H1 (cell line): Measurements from ENCODE around the gene RAI14. TPM values are rescaled to one million over a fixed set of nuclear protein-coding genes. Genes with fewer than 3 reads are reported as not detected.
A peak's percentile ranks its signal among the peaks of the same experiment; 100 is the strongest.

Experiments used
- CREB1 ChIP-seq: IDR thresholded peaks from 2 replicates; pipeline ENCODE4 v1.6.1; 2012; ENCODE audit warnings: inconsistent platforms
- E2F6 ChIP-seq: IDR thresholded peaks from 2 replicates; pipeline ENCODE4 v1.6.1; 2012; ENCODE audit warnings: inconsistent platforms
- EZH2 ChIP-seq: fragments of 200-600 bp; sonication (generic); IDR thresholded peaks from 2 replicates; pipeline ENCODE4 v1.7.1; 2012; ENCODE audit warnings: low read depth, mild to moderate bottlenecking, moderate library complexity, low read length, inconsistent platforms; ENCODE audit not compliant: severe bottlenecking
- GABPA ChIP-seq: IDR thresholded peaks from 2 replicates; pipeline ENCODE4 v1.6.1; 2011; ENCODE audit warnings: mild to moderate bottlenecking, low read length, moderate library complexity, borderline replicate concordance; ENCODE audit not compliant: insufficient read depth
- HDAC2 ChIP-seq, 2 experiments: fragments of 300-600 bp in 1 of 2; sonication (generic) in 1 of 2; IDR thresholded peaks; 2 replicates each; pipeline ENCODE4 v1.6.1; 2011 to 2012; ENCODE audit warnings: low read depth in 2 of 2, low read length in 2 of 2, mild to moderate bottlenecking in 2 of 2, moderate library complexity in 2 of 2, borderline replicate concordance in 1 of 2, inconsistent platforms in 1 of 2
- NANOG ChIP-seq: IDR thresholded peaks from 2 replicates; pipeline ENCODE4 v1.6.1; 2011; ENCODE audit warnings: low read length, low read depth, mild to moderate bottlenecking, inconsistent platforms; ENCODE audit not compliant: insufficient read depth, poor library complexity, severe bottlenecking
- PHF8 ChIP-seq: fragments of 200-600 bp; sonication (generic); conservative IDR thresholded peaks from 2 replicates; pipeline ENCODE4 v1.7.1; 2012; ENCODE audit warnings: low read depth, mild to moderate bottlenecking, inconsistent platforms, low read length, moderate library complexity
- POLR2A ChIP-seq, 2 experiments: IDR thresholded peaks; 1 replicate in 1 of 2; 2 replicates in 1 of 2; pipeline ENCODE4 v1.6.1; 2011; ENCODE audit warnings: low read depth in 2 of 2, low read length in 2 of 2, mild to moderate bottlenecking in 2 of 2; ENCODE audit errors: control extremely low read depth in 1 of 2
- POLR2AphosphoS5 ChIP-seq: IDR thresholded peaks from 2 replicates; pipeline ENCODE4 v1.6.1; 2011; ENCODE audit warnings: low read depth, low read length
- RFX5 ChIP-seq: IDR thresholded peaks from 2 replicates; pipeline ENCODE4 v1.6.1; 2011; ENCODE audit warnings: low read depth, low read length, improper control_type of control experiment, borderline replicate concordance
- RXRA ChIP-seq: IDR thresholded peaks from 2 replicates; pipeline ENCODE4 v1.6.1; 2011; ENCODE audit warnings: low read depth, mild to moderate bottlenecking, low read length, moderate library complexity; ENCODE audit not compliant: insufficient read depth
- SAP30 ChIP-seq: fragments of 300-600 bp; sonication (generic); IDR thresholded peaks from 2 replicates; pipeline ENCODE4 v1.7.1; 2012; ENCODE audit warnings: low read length, moderate library complexity, mild to moderate bottlenecking, inconsistent platforms; ENCODE audit not compliant: insufficient read depth, insufficient replicate concordance
- SIN3A ChIP-seq, 2 experiments: IDR thresholded peaks in 1 of 2; conservative IDR thresholded peaks in 1 of 2; 2 replicates each; pipeline ENCODE4 v1.6.1; 2011 to 2012; ENCODE audit warnings: low read length in 2 of 2, improper control_type of control experiment in 1 of 2, low read depth in 1 of 2, mild to moderate bottlenecking in 1 of 2
- SRF ChIP-seq: IDR thresholded peaks from 2 replicates; pipeline ENCODE4 v1.6.1; 2011; ENCODE audit warnings: mild to moderate bottlenecking, low read depth, low read length, moderate library complexity
- TAF1 ChIP-seq: IDR thresholded peaks from 2 replicates; pipeline ENCODE4 v1.6.1; 2011; ENCODE audit warnings: mild to moderate bottlenecking, low read depth, low read length
- TBP ChIP-seq: IDR thresholded peaks from 2 replicates; pipeline ENCODE4 v1.6.1; 2011; ENCODE audit warnings: low read depth, low read length, improper control_type of control experiment
- TEAD4 ChIP-seq: IDR thresholded peaks from 2 replicates; pipeline ENCODE4 v1.6.1; 2012; ENCODE audit warnings: low read depth, low read length, inconsistent platforms, mixed read lengths
- YY1 ChIP-seq: IDR thresholded peaks from 2 replicates; pipeline ENCODE4 v1.6.1; 2011; ENCODE audit warnings: low read depth, mild to moderate bottlenecking, low read length
- ZNF274 ChIP-seq: IDR thresholded peaks from 2 replicates; pipeline ENCODE4 v1.7.0; 2012; ENCODE audit warnings: low read length, borderline replicate concordance; ENCODE audit errors: extremely low read depth
- polyA plus RNA-seq, 7 experiments: library from polyadenylated mRNA; depleted of rRNA in 3 of 7; stranded (reverse) in 5 of 7; unstranded in 2 of 7; fragments of >200 nt in 5 of 7; fragments of 200-250 nt in 2 of 7; gene quantifications; 1 replicate in 5 of 7; 2 replicates in 1 of 7; 4 replicates in 1 of 7; pipeline versions ENCODE4 v1.2.1 to v1.2.3, GENCODE V29; 2011 to 2013; ENCODE audit warnings: missing spikeins in 2 of 7, mixed read lengths in 2 of 7
- total RNA-seq: library from RNA; stranded (reverse); fragmentation: NEBNext Ultra II Directional; extraction: Animal tissue kit (Norgen Biotek cat#: 25700); gene quantifications from 2 replicates; pipeline ENCODE4 v1.2.1, GENCODE V29; 2021
- TF ChIP-seq, protein P1 (sequence below): IDR thresholded peaks from 2 replicates; pipeline ENCODE4 v1.6.1; 2012; ENCODE audit warnings: low read length, inconsistent platforms

Gene RAI14
- total and polyA plus RNA-seq, 2 of the 8 experiments (the other 6 are each of a cell fraction or from before 2014, with no cell fraction given) = 48.4 to 210 TPM

- TF ChIP-seq E2F6 (peak; percentile 82), TBP (peak; percentile 89), POLR2AphosphoS5 (peak; percentile 86), YY1 (0 out of 2 replicates have a peak, but pooled peaks have one; percentile 12), POLR2A (IDR thresholded peaks at IDR 0.05; ENCODE audit: control extremely low read depth in 1 of 2, low read depth in 2 of 2, low read length in 2 of 2) (peak; percentile 90 to 96), TEAD4 (no peak), RXRA (0 out of 2 replicates have a peak, but pooled peaks have one; percentile 65), HDAC2 (IDR thresholded peaks at IDR 0.05; ENCODE audit: borderline replicate concordance in 1 of 2, low read depth in 2 of 2, low read length in 2 of 2) (peak; percentile 70 to 95; a peak in 2 of 4 replicates), NANOG (no peak), CREB1 (peak; percentile 64; the same call in 1 of the 2 replicates), SRF (0 out of 2 replicates have a peak, but pooled peaks have one; percentile 22), SIN3A (conservative IDR thresholded peaks at IDR 0.05 in 1 of 2, IDR thresholded peaks at IDR 0.05 in 1 of 2; ENCODE audit: low read depth in 1 of 2, low read length in 2 of 2) (peak; percentile 98 to 100), TAF1 (peak; percentile 94), EZH2 (no peak), PHF8 (peak; percentile 78), SAP30 (peak; percentile 77), ZNF274 (no peak), RFX5 (0 out of 2 replicates have a peak, but pooled peaks have one; percentile 26), GABPA (peak; percentile 91)
- TF ChIP-seq, protein P1, sequence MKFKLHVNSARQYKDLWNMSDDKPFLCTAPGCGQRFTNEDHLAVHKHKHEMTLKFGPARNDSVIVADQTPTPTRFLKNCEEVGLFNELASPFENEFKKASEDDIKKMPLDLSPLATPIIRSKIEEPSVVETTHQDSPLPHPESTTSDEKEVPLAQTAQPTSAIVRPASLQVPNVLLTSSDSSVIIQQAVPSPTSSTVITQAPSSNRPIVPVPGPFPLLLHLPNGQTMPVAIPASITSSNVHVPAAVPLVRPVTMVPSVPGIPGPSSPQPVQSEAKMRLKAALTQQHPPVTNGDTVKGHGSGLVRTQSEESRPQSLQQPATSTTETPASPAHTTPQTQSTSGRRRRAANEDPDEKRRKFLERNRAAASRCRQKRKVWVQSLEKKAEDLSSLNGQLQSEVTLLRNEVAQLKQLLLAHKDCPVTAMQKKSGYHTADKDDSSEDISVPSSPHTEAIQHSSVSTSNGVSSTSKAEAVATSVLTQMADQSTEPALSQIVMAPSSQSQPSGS = no peak
Measured at GRCh38 chr5:34838785-34839714, 182.9 kb downstream of the RAI14 start, which contains the start of gene TTC23L (continued).
